MCF 10A (cell line): ENCODE results near the gene NTM. TPM values are rescaled to one million over a fixed set of nuclear protein-coding genes. Genes with fewer than 3 reads are reported as not detected.

Experiments used
- BruUV-seq: library from RNA; stranded (reverse); fragments of 400-500 nt; replicated peaks from 2 replicates; lab custom pipeline; 2021; lab: Mats Ljungman, UMichigan
- CTCF ChIA-PET: fragments of 300-600 bp; sonication (Branson Sonifier 250); formaldehyde crosslinking; extraction: SDS; loops from one replicate; lab custom pipeline; 2021; ENCODE audit warnings: antibody characterized with exemption, inconsistent platforms; lab: Yijun Ruan, JAX
- POLR2A ChIA-PET: fragments of 300-600, 350-650 bp; sonication (Branson Sonifier 250); formaldehyde crosslinking; extraction: SDS; loops from one replicate; lab custom pipeline; 2020; ENCODE audit warnings: antibody characterized with exemption, inconsistent platforms; lab: Yijun Ruan, JAX
- DNase-seq: peaks from one replicate; pipeline ENCODE4 v3.0.0-alpha.2; 2018; ENCODE audit not compliant: unreplicated experiment
- H3K27ac Mint-ChIP-seq: one replicate; pipeline ENCODE4 v1.8.0; 2022; ENCODE audit warnings: mild to moderate bottlenecking, low read depth, mixed read lengths; ENCODE audit not compliant: unreplicated experiment
- H3K27me3 Mint-ChIP-seq: one replicate; pipeline ENCODE4 v1.8.0; 2022; ENCODE audit warnings: mixed read lengths; ENCODE audit not compliant: insufficient read depth, unreplicated experiment
- H3K36me3 Mint-ChIP-seq: one replicate; pipeline ENCODE4 v1.8.0; 2022; ENCODE audit warnings: mild to moderate bottlenecking, moderate library complexity, mixed read lengths; ENCODE audit not compliant: insufficient read depth, unreplicated experiment
- H3K4me1 Mint-ChIP-seq: one replicate; pipeline ENCODE4 v1.8.0; 2022; ENCODE audit warnings: mixed read lengths; ENCODE audit not compliant: insufficient read depth, unreplicated experiment
- H3K4me3 Mint-ChIP-seq: one replicate; pipeline ENCODE4 v1.8.0; 2022; ENCODE audit warnings: mild to moderate bottlenecking, moderate library complexity, mixed read lengths; ENCODE audit not compliant: unreplicated experiment
- H3K9me3 Mint-ChIP-seq: one replicate; pipeline ENCODE4 v1.8.0; 2022; ENCODE audit warnings: mixed read lengths; ENCODE audit not compliant: unreplicated experiment
- CTCF ChIP-seq: fragments of 200-600 bp; IDR thresholded peaks from one replicate; pipeline ENCODE4 v1.8.0; 2022; ENCODE audit warnings: antibody characterized with exemption, mild to moderate bottlenecking; ENCODE audit not compliant: unreplicated experiment
- intact Hi-C: fragments of 100-400 bp; cut with micrococcal nuclease; formaldehyde crosslinking; loops from 2 replicates; pipeline ENCODE4 v1.14.1; 2022
- total RNA-seq: library from RNA; stranded (reverse); gene quantifications from 2 replicates; pipeline ENCODE4 v1.2.3, GENCODE V29; 2022

The NTM gene
- total RNA-seq, 1 experiment from 2014 or later: not detected

- Mint-ChIP-seq H3K36me3 (no peaks in the 10 kb centered on the region), H3K4me1 (no peaks in the 10 kb centered on the region), H3K27ac (no peak overlapping the region), H3K9me3 (peaks cover 36% of the 10 kb centered on the region), H3K27me3 (no peaks in the 10 kb centered on the region), H3K4me3 (no peak overlapping the region)
- intact Hi-C loops: no loop called here
- TF ChIP-seq CTCF: no peak
- CTCF ChIA-PET: interaction anchor here (1.0 kb wide), 1 partner anchor 41 kb away, joined by 3 read pairs; no protein-coding TSS in a partner anchor
- POLR2A ChIA-PET: no interaction called here
- no peak for DNase-seq
- no TSS peak for BruUV-seq
Measured at GRCh38 chr11:131632971-131633370, 262.6 kb downstream of the NTM start.

- no TSS peak for BruUV-seq
- DNase-seq: no peak
- ChIA-PET CTCF (interaction anchor here (0.5 to 0.6 kb wide), 2 partner anchors 10 to 19 kb away, joined by 3 read pairs; no protein-coding TSS in a partner anchor), POLR2A (no interaction called here)
- Mint-ChIP-seq H3K4me1 (no peaks in the 10 kb centered on the region), H3K36me3 (no peaks in the 10 kb centered on the region), H3K27ac (no peak overlapping the region), H3K9me3 (peaks cover 28% of the 10 kb centered on the region), H3K27me3 (no peaks in the 10 kb centered on the region), H3K4me3 (no peak overlapping the region)
- intact Hi-C loops: no loop called here
- no peak for TF ChIP-seq CTCF
Measured at GRCh38 chr11:131633921-131634715, 263.7 kb downstream of the NTM start.

GRCh38 chr11:131637469-131638175 lies 267.2 kb downstream of the NTM start:
- ChIA-PET POLR2A (interaction anchor here (0.6 kb wide), 1 partner anchor 855 kb away, joined by 3 read pairs; no protein-coding TSS in a partner anchor), CTCF (interaction anchor here (1.1 kb wide), 1 partner anchor 16 kb away, joined by 3 read pairs; no protein-coding TSS in a partner anchor)
- Mint-ChIP-seq H3K9me3 (peaks cover 38% of the 10 kb centered on the region), H3K27ac (no peak overlapping the region), H3K4me3 (no peak overlapping the region), H3K27me3 (no peaks in the 10 kb centered on the region), H3K4me1 (no peaks in the 10 kb centered on the region), H3K36me3 (no peaks in the 10 kb centered on the region)
- no peak for DNase-seq
- TF ChIP-seq CTCF: no peak
- intact Hi-C loops: no loop called here
- no TSS peak for BruUV-seq

- CTCF ChIA-PET: interaction anchor here (0.9 to 1.1 kb wide), 2 partner anchors 17 to 35 kb away, joined by 3 to 4 read pairs; no protein-coding TSS in a partner anchor
- POLR2A ChIA-PET: no interaction called here
- Mint-ChIP-seq H3K4me1 (no peaks in the 10 kb centered on the region), H3K9me3 (peaks cover 42% of the 10 kb centered on the region), H3K27me3 (no peaks in the 10 kb centered on the region), H3K4me3 (no peak overlapping the region), H3K27ac (no peak overlapping the region), H3K36me3 (no peaks in the 10 kb centered on the region)
- no peak for DNase-seq
- BruUV-seq: no TSS peak
- intact Hi-C loops: no loop called here
- TF ChIP-seq CTCF: no peak
Measured at GRCh38 chr11:131638889-131639288, 268.5 kb downstream of the NTM start.
